ENCODE data around the gene GLCCI1. TPM values are rescaled to one million over a fixed set of nuclear protein-coding genes. Genes with fewer than 3 reads are reported as not detected.

GLCCI1 gene
- total and polyA plus RNA-seq, 2 of the 8 experiments (the other 6 are each of a cell fraction or from before 2014, with no cell fraction given), result 12.4 to 27.7 TPM

- TF ChIP-seq ASH2L (IDR thresholded peaks at IDR 0.05; ENCODE audit: low read length), result no peak
- TF ChIP-seq RAD21 (IDR thresholded peaks at IDR 0.05 in 1 of 2, conservative IDR thresholded peaks at IDR 0.05 in 1 of 2; ENCODE audit: low read depth in 2 of 2, low read length in 2 of 2), result no peak
- TF ChIP-seq NRF1 (IDR thresholded peaks at IDR 0.05; ENCODE audit: low read depth, low read length), result no peak
- TF ChIP-seq TEAD4 (IDR thresholded peaks at IDR 0.05; ENCODE audit: low read depth, low read length), result no peak
- no peak for TF ChIP-seq SRF (IDR thresholded peaks at IDR 0.05; ENCODE audit: low read depth, low read length)
- no peak for TF ChIP-seq POLR2AphosphoS5 (IDR thresholded peaks at IDR 0.05; ENCODE audit: low read depth, low read length)
- TF ChIP-seq E2F6 (IDR thresholded peaks at IDR 0.05), result no peak
- no peak for TF ChIP-seq SIN3A (conservative IDR thresholded peaks at IDR 0.05 in 1 of 2, IDR thresholded peaks at IDR 0.05 in 1 of 2; ENCODE audit: low read depth in 1 of 2, low read length in 2 of 2)
- TF ChIP-seq SP4 (IDR thresholded peaks at IDR 0.05; ENCODE audit: low read length), result no peak
- TF ChIP-seq KDM4A (IDR thresholded peaks at IDR 0.05; ENCODE audit: low read depth, low read length, severe bottlenecking), result no peak
- no peak for TF ChIP-seq CEBPB (IDR thresholded peaks at IDR 0.05; ENCODE audit: low read depth, low read length)
- no peak for TF ChIP-seq YY1 (IDR thresholded peaks at IDR 0.05; ENCODE audit: low read depth, low read length)
- no peak for TF ChIP-seq ATF3 (IDR thresholded peaks at IDR 0.05; ENCODE audit: insufficient read depth, low read depth, low read length)
- TF ChIP-seq PHF8 (conservative IDR thresholded peaks at IDR 0.05; ENCODE audit: low read depth, low read length), result no peak
- no peak for TF ChIP-seq TCF12 (IDR thresholded peaks at IDR 0.05; ENCODE audit: low read depth, low read length)
Observed at GRCh38 chr7:8056439-8056838, 87.8 kb downstream of the GLCCI1 start (continued).
